ENCODE measurements around the gene TAAR6. TPM values are rescaled to one million over a fixed set of nuclear protein-coding genes. Genes with fewer than 3 reads are reported as not detected.

The TAAR6 gene
- total RNA-seq, 1 experiment from 2014 or later = not detected

GRCh38 chr6:132524646-132525045 lies 45.5 kb upstream of the TAAR6 start (continued):
- no peak for TF ChIP-seq USF2 (CRISPR knock-in tag; IDR thresholded peaks at IDR 0.05)
- no peak for TF ChIP-seq ZMAT4 (CRISPR knock-in tag; IDR thresholded peaks at IDR 0.05)
- TF ChIP-seq NR1H2 (CRISPR knock-in tag; IDR thresholded peaks at IDR 0.05) = no peak
- TF ChIP-seq ZBTB43 (CRISPR knock-in tag; IDR thresholded peaks at IDR 0.05) = no peak
- TF ChIP-seq ATF1 (CRISPR knock-in tag; IDR thresholded peaks at IDR 0.05) = no peak
- no peak for TF ChIP-seq ELF4 (CRISPR knock-in tag; IDR thresholded peaks at IDR 0.05; ENCODE audit: low read depth)
- TF ChIP-seq JAZF1 (CRISPR knock-in tag; IDR thresholded peaks at IDR 0.05) = no peak
- TF ChIP-seq STAT6 (CRISPR knock-in tag; conservative IDR thresholded peaks at IDR 0.05; ENCODE audit: low read depth) = no peak
- TF ChIP-seq ARID4B (CRISPR knock-in tag; IDR thresholded peaks at IDR 0.05; ENCODE audit: borderline replicate concordance) = no peak

- no peak for DNase-seq (ENCODE audit: low spot score)
- H3K4me3 Mint-ChIP-seq = no peak overlapping the region
- peak; percentile 73 for ATAC-seq
- CTCF ChIA-PET = interaction anchor here (1.0 to 1.4 kb wide), 2 partner anchors 189 to 242 kb away, joined by 3 to 5 read pairs; no protein-coding TSS in a partner anchor
- POLR2A ChIA-PET = no interaction called here
- H3K9me3 Mint-ChIP-seq = no peaks in the 10 kb centered on the region
- no peaks in the 10 kb centered on the region for H3K36me3 Mint-ChIP-seq
- H3K27ac Mint-ChIP-seq = no peak overlapping the region; the same call in 1 of the 2 replicates
- H3K4me1 Mint-ChIP-seq = peaks cover 11% of the 10 kb centered on the region
- H3K27me3 Mint-ChIP-seq (ENCODE audit: low read depth) = peaks cover 10% of the 10 kb centered on the region
- TF ChIP-seq ZNF671 (CRISPR knock-in tag; IDR thresholded peaks at IDR 0.05) = no peak
- no peak for TF ChIP-seq NR1H2 (CRISPR knock-in tag; IDR thresholded peaks at IDR 0.05)
- TF ChIP-seq ARID4B (CRISPR knock-in tag; IDR thresholded peaks at IDR 0.05; ENCODE audit: borderline replicate concordance) = no peak
- no peak for TF ChIP-seq SP1 (CRISPR knock-in tag; conservative IDR thresholded peaks at IDR 0.05)
- TF ChIP-seq FOXK1 (CRISPR knock-in tag; IDR thresholded peaks at IDR 0.05) = no peak
- no peak for TF ChIP-seq E2F5 (CRISPR knock-in tag; IDR thresholded peaks at IDR 0.05)
- no peak for TF ChIP-seq PRDM15 (CRISPR knock-in tag; IDR thresholded peaks at IDR 0.05)
These were observed 44.3 kb upstream of the TAAR6 start for GRCh38 chr6:132525866-132526265.

Measured in WTC11 (cell line).